Chondrocyte (in vitro differentiated cells): ENCODE data around the gene STXBP5. TPM values are rescaled to one million over a fixed set of nuclear protein-coding genes. Genes with fewer than 3 reads are reported as not detected.

Experiments used
- DNase-seq: peaks from one replicate; pipeline ENCODE4 v3.0.0; 2021; ENCODE audit warnings: mixed read lengths, low spot score
- H3K27ac Mint-ChIP-seq: one replicate; pipeline ENCODE4 v1.8.0; 2021; ENCODE audit warnings: mild to moderate bottlenecking, moderate library complexity, mixed read lengths; ENCODE audit not compliant: unreplicated experiment
- H3K27me3 Mint-ChIP-seq: 2 replicates; pipeline ENCODE4 v1.8.0; 2021; ENCODE audit warnings: low read depth, mixed read lengths
- H3K36me3 Mint-ChIP-seq: 2 replicates; pipeline ENCODE4 v1.8.0; 2021; ENCODE audit warnings: low read depth, mixed read lengths
- H3K4me1 Mint-ChIP-seq: 2 replicates; pipeline ENCODE4 v1.8.0; 2021; ENCODE audit warnings: low read depth, mild to moderate bottlenecking, mixed read lengths
- H3K4me3 Mint-ChIP-seq: one replicate; pipeline ENCODE4 v1.8.0; 2021; ENCODE audit warnings: mild to moderate bottlenecking, moderate library complexity, mixed read lengths; ENCODE audit not compliant: unreplicated experiment
- H3K9me3 Mint-ChIP-seq: 2 replicates; pipeline ENCODE4 v1.8.0; 2021; ENCODE audit warnings: low read depth, mixed read lengths
- CTCF ChIP-seq: fragments of 200-600 bp; sonication (generic); IDR thresholded peaks from 2 replicates; pipeline ENCODE4 v1.5.0; 2021; ENCODE audit warnings: antibody characterized with exemption, mild to moderate bottlenecking, moderate library complexity
- total RNA-seq: library from RNA; stranded (reverse); gene quantifications from 3 replicates; pipeline ENCODE4 v1.2.1, GENCODE V29; 2021

STXBP5 gene
- total RNA-seq, 1 donor from 2014 or later: 30.8 TPM

- Mint-ChIP-seq H3K9me3 (peaks cover 5% of the 10 kb centered on the region), H3K4me1 (no peaks in the 10 kb centered on the region), H3K27me3 (no peaks in the 10 kb centered on the region), H3K36me3 (peaks cover 26% of the 10 kb centered on the region), H3K4me3 (no peak overlapping the region), H3K27ac (no peak overlapping the region)
- DNase-seq: no peak
- TF ChIP-seq CTCF: no peak
These were observed 51.9 kb downstream of the STXBP5 start for GRCh38 chr6:147255948-147256674.

GRCh38 chr6:147257760-147258159, 53.5 kb downstream of the STXBP5 start:
- H3K4me3 Mint-ChIP-seq: no peak overlapping the region

GRCh38 chr6:147260091-147260490, 55.9 kb downstream of the STXBP5 start:
- no peaks in the 10 kb centered on the region for H3K4me1 Mint-ChIP-seq
- no peaks in the 10 kb centered on the region for H3K27me3 Mint-ChIP-seq
- no peaks in the 10 kb centered on the region for H3K9me3 Mint-ChIP-seq
- H3K27ac Mint-ChIP-seq: no peak overlapping the region
- no peak for DNase-seq
- no peak overlapping the region for H3K4me3 Mint-ChIP-seq
- TF ChIP-seq CTCF: no peak
- H3K36me3 Mint-ChIP-seq: peaks cover 2% of the 10 kb centered on the region

More at GRCh38 chr6:147257760-147258159, 53.5 kb downstream of the STXBP5 start:
- no peak overlapping the region for H3K27ac Mint-ChIP-seq
- DNase-seq: no peak
- peaks cover 4% of the 10 kb centered on the region for H3K9me3 Mint-ChIP-seq
- H3K36me3 Mint-ChIP-seq: peaks cover 10% of the 10 kb centered on the region
- H3K27me3 Mint-ChIP-seq: no peaks in the 10 kb centered on the region
- no peaks in the 10 kb centered on the region for H3K4me1 Mint-ChIP-seq
- TF ChIP-seq CTCF: no peak

- no peaks in the 10 kb centered on the region for H3K9me3 Mint-ChIP-seq
- H3K27ac Mint-ChIP-seq: no peak overlapping the region
- no peaks in the 10 kb centered on the region for H3K4me1 Mint-ChIP-seq
- no peak for DNase-seq
- no peaks in the 10 kb centered on the region for H3K27me3 Mint-ChIP-seq
- peaks cover 15% of the 10 kb centered on the region for H3K36me3 Mint-ChIP-seq
- no peak for TF ChIP-seq CTCF
- no peak overlapping the region for H3K4me3 Mint-ChIP-seq
These were observed 58.7 kb downstream of the STXBP5 start for GRCh38 chr6:147262946-147263345.

GRCh38 chr6:147266821-147267220, 62.6 kb downstream of the STXBP5 start:
- no peaks in the 10 kb centered on the region for H3K27me3 Mint-ChIP-seq
- no peak overlapping the region for H3K4me3 Mint-ChIP-seq
- no peaks in the 10 kb centered on the region for H3K9me3 Mint-ChIP-seq
- H3K36me3 Mint-ChIP-seq: peaks cover 30% of the 10 kb centered on the region
- no peak for TF ChIP-seq CTCF
- no peak overlapping the region for H3K27ac Mint-ChIP-seq
- H3K4me1 Mint-ChIP-seq: no peaks in the 10 kb centered on the region
- DNase-seq: no peak
